HepG2 (cell line): ENCODE results near the gene SH3PXD2A. TPM values are rescaled to one million over a fixed set of nuclear protein-coding genes. Genes with fewer than 3 reads are reported as not detected.

ENCODE experiments used
- ARID2 ChIP-seq: sonication (generic); formaldehyde crosslinking; IDR thresholded peaks from 2 replicates; pipeline ENCODE4 v1.8.1; 2022; ENCODE audit warnings: mild to moderate bottlenecking, missing genetic modification reagents, borderline replicate concordance
- DR1 ChIP-seq: sonication (generic); formaldehyde crosslinking; IDR thresholded peaks from 2 replicates; pipeline ENCODE4 v1.8.0; 2021; ENCODE audit warnings: mild to moderate bottlenecking, missing genetic modification reagents, inconsistent platforms
- HDAC2 ChIP-seq: sonication (generic); formaldehyde crosslinking; IDR thresholded peaks from 2 replicates; pipeline ENCODE4 v1.4.0; 2020; ENCODE audit warnings: missing genetic modification reagents
- HNRNPL ChIP-seq: fragments of 200-400 bp; formaldehyde crosslinking; IDR thresholded peaks from 2 replicates; pipeline ENCODE4 v1.6.1; 2017; ENCODE audit warnings: mild to moderate bottlenecking, low read depth, low read length
- KDM4B ChIP-seq: sonication (generic); formaldehyde crosslinking; IDR thresholded peaks from 2 replicates; pipeline ENCODE4 v1.4.0; 2020; ENCODE audit warnings: missing genetic modification reagents
- NFATC3 ChIP-seq: sonication (generic); formaldehyde crosslinking; IDR thresholded peaks from 2 replicates; pipeline ENCODE4 v1.5.1; 2020; ENCODE audit warnings: mild to moderate bottlenecking, missing genetic modification reagents
- NONO ChIP-seq, 2 experiments: fragments of 450-650 bp in 1 of 2; sonication (generic) in 1 of 2; formaldehyde crosslinking in 1 of 2; IDR thresholded peaks in 1 of 2; conservative IDR thresholded peaks in 1 of 2; 2 replicates each; pipeline versions ENCODE4 v1.6.1 to v1.8.0; 2017 to 2022; ENCODE audit warnings: mild to moderate bottlenecking in 1 of 2, missing genetic modification reagents in 1 of 2, moderate library complexity in 1 of 2
- POGK ChIP-seq: sonication (generic); formaldehyde crosslinking; conservative IDR thresholded peaks from 2 replicates; pipeline ENCODE4 v1.8.0; 2022; ENCODE audit warnings: mild to moderate bottlenecking, moderate library complexity, missing genetic modification reagents
- SNAPC5 ChIP-seq: sonication (generic); formaldehyde crosslinking; IDR thresholded peaks from 2 replicates; pipeline ENCODE4 v1.8.1; 2023; ENCODE audit warnings: mild to moderate bottlenecking, missing genetic modification reagents, borderline replicate concordance
- ZBTB8A ChIP-seq: sonication (generic); formaldehyde crosslinking; IDR thresholded peaks from 2 replicates; pipeline ENCODE4 v1.4.0; 2020; ENCODE audit warnings: mild to moderate bottlenecking, low read depth, missing genetic modification reagents, borderline replicate concordance
- ZFP90 ChIP-seq: sonication (generic); formaldehyde crosslinking; IDR thresholded peaks from 2 replicates; pipeline ENCODE4 v1.8.0; 2022; ENCODE audit warnings: missing genetic modification reagents, mild to moderate bottlenecking, inconsistent platforms, borderline replicate concordance
- ZNF550 ChIP-seq: sonication (generic); formaldehyde crosslinking; IDR thresholded peaks from 2 replicates; pipeline ENCODE4 v1.4.0; 2020; ENCODE audit warnings: mild to moderate bottlenecking, missing genetic modification reagents, borderline replicate concordance
- ZNF572 ChIP-seq: sonication (generic); formaldehyde crosslinking; IDR thresholded peaks from 2 replicates; pipeline ENCODE4 v1.5.1; 2020; ENCODE audit warnings: mild to moderate bottlenecking, missing genetic modification reagents
- polyA plus RNA-seq, 8 experiments: library from polyadenylated mRNA; depleted of rRNA in 3 of 8; stranded (reverse) in 7 of 8; unstranded in 1 of 8; fragments of >200 nt; fragmentation: Illumina TruSeq in 4 of 8; extraction: Trizol in 4 of 8; gene quantifications; 2 replicates each; pipeline versions ENCODE4 v1.2.1 to v1.2.3, GENCODE V29; 2011 to 2016; ENCODE audit warnings: low read depth in 4 of 8, missing spikeins in 1 of 8, mixed read lengths in 1 of 8; ENCODE audit not compliant: insufficient read depth in 1 of 8
- total RNA-seq, 5 experiments: library from RNA; depleted of rRNA; stranded (reverse); fragments of >200 nt; fragmentation: Illumina TruSeq; extraction: Trizol; gene quantifications; 2 replicates each; pipeline ENCODE4 v1.2.3, GENCODE V29; 2016; ENCODE audit warnings: low read depth in 1 of 5
- TF ChIP-seq, protein P1 (sequence below): sonication (generic); IDR thresholded peaks from 2 replicates; pipeline ENCODE4 v1.6.1; 2016; ENCODE audit warnings: low read depth, borderline replicate concordance
- TF ChIP-seq, protein P2 (sequence below): sonication (generic); formaldehyde crosslinking; IDR thresholded peaks from 2 replicates; pipeline ENCODE4 v1.8.0; 2023; ENCODE audit warnings: mild to moderate bottlenecking, missing genetic modification reagents
- TF ChIP-seq, protein P3 (sequence below): sonication (generic); formaldehyde crosslinking; IDR thresholded peaks from 2 replicates; pipeline ENCODE4 v1.4.0; 2020; ENCODE audit warnings: missing genetic modification reagents
- TF ChIP-seq, protein P4 (sequence below): sonication (generic); formaldehyde crosslinking; IDR thresholded peaks from 2 replicates; pipeline ENCODE4 v1.4.0; 2020; ENCODE audit warnings: low read depth, mild to moderate bottlenecking, missing genetic modification reagents
- TF ChIP-seq, protein P5 (sequence below): sonication (generic); formaldehyde crosslinking; IDR thresholded peaks from 2 replicates; pipeline ENCODE4 v1.4.0; 2020; ENCODE audit warnings: missing genetic modification reagents

The SH3PXD2A gene
- total and polyA plus RNA-seq, 2 of the 13 experiments (the other 11 are each of a cell fraction or from before 2014, with no cell fraction given), result 11.1 to 11.3 TPM

GRCh38 chr10:103661198-103661950 is 194.0 kb downstream of the SH3PXD2A start (continued):
- TF ChIP-seq, protein P1, sequence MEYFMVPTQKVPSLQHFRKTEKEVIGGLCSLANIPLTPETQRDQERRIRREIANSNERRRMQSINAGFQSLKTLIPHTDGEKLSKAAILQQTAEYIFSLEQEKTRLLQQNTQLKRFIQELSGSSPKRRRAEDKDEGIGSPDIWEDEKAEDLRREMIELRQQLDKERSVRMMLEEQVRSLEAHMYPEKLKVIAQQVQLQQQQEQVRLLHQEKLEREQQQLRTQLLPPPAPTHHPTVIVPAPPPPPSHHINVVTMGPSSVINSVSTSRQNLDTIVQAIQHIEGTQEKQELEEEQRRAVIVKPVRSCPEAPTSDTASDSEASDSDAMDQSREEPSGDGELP, result no peak
- TF ChIP-seq HNRNPL (no peak), ARID2 (no peak), KDM4B (no peak), DR1 (CRISPR knock-in tag) (peak; percentile 55), NFATC3 (CRISPR knock-in tag) (no peak), ZNF550 (CRISPR knock-in tag) (no peak), POGK (peak; percentile 66), ZNF572 (no peak), NONO (IDR thresholded peaks at IDR 0.05) (no peak), NONO (CRISPR knock-in tag; conservative IDR thresholded peaks at IDR 0.05) (no peak), ZFP90 (CRISPR knock-in tag) (0 out of 2 replicates have a peak, but pooled peaks have one; percentile 8), ZBTB8A (CRISPR knock-in tag) (0 out of 2 replicates have a peak, but pooled peaks have one; percentile 57), HDAC2 (CRISPR knock-in tag) (0 out of 2 replicates have a peak, but pooled peaks have one; percentile 46), SNAPC5 (CRISPR knock-in tag) (no peak)
- TF ChIP-seq, protein P2, sequence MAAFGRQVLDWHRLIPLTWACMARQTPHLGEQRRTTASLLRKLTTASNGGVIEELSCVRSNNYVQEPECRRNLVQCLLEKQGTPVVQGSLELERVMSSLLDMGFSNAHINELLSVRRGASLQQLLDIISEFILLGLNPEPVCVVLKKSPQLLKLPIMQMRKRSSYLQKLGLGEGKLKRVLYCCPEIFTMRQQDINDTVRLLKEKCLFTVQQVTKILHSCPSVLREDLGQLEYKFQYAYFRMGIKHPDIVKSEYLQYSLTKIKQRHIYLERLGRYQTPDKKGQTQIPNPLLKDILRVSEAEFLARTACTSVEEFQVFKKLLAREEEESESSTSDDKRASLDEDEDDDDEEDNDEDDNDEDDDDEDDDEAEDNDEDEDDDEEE (CRISPR knock-in tag), result no peak
- TF ChIP-seq, protein P3, sequence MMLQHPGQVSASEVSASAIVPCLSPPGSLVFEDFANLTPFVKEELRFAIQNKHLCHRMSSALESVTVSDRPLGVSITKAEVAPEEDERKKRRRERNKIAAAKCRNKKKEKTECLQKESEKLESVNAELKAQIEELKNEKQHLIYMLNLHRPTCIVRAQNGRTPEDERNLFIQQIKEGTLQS, result no peak
- TF ChIP-seq, protein P4, sequence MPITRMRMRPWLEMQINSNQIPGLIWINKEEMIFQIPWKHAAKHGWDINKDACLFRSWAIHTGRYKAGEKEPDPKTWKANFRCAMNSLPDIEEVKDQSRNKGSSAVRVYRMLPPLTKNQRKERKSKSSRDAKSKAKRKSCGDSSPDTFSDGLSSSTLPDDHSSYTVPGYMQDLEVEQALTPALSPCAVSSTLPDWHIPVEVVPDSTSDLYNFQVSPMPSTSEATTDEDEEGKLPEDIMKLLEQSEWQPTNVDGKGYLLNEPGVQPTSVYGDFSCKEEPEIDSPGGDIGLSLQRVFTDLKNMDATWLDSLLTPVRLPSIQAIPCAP, result no peak
- TF ChIP-seq, protein P5, sequence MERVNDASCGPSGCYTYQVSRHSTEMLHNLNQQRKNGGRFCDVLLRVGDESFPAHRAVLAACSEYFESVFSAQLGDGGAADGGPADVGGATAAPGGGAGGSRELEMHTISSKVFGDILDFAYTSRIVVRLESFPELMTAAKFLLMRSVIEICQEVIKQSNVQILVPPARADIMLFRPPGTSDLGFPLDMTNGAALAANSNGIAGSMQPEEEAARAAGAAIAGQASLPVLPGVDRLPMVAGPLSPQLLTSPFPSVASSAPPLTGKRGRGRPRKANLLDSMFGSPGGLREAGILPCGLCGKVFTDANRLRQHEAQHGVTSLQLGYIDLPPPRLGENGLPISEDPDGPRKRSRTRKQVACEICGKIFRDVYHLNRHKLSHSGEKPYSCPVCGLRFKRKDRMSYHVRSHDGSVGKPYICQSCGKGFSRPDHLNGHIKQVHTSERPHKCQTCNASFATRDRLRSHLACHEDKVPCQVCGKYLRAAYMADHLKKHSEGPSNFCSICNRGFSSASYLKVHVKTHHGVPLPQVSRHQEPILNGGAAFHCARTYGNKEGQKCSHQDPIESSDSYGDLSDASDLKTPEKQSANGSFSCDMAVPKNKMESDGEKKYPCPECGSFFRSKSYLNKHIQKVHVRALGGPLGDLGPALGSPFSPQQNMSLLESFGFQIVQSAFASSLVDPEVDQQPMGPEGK (CRISPR knock-in tag), result no peak; the same call in 1 of the 2 replicates
